NCI-H1694 treated with DMSO at 0.1 percent for 48 hours (cell line): Measurements from ENCODE around the gene UGGT2.
"Not testable (repeated sequence)": the region's sequence is repeated elsewhere in the genome, so short reads cannot be mapped to it uniquely, and the experiment has no call there.

ENCODE experiments used
- DNase-seq: peaks from one replicate; lab custom pipeline; 2025; lab: John Stamatoyannopoulos, UW

The UGGT2 gene

DNA sequence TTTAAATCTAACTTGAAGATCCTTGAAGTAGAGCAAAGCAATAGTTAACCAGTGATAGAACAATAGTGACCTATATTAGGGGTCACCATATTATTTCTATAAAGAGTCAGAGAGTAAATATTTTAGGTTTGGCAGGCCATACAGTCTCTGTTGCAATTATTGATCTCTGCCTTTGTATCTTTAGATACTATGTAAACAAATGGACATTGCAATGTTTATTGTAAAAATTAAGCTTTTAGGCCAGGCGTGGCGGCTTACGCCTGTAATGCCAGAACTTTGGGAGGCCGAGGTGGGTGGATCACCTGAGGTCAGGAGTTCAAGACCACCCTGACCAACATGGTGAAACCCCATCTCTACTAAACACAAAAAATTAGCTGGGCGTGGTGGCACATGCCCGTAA is 80.5 kb downstream of the UGGT2 start:
- DNase-seq, result not testable (repeated sequence)

DNA sequence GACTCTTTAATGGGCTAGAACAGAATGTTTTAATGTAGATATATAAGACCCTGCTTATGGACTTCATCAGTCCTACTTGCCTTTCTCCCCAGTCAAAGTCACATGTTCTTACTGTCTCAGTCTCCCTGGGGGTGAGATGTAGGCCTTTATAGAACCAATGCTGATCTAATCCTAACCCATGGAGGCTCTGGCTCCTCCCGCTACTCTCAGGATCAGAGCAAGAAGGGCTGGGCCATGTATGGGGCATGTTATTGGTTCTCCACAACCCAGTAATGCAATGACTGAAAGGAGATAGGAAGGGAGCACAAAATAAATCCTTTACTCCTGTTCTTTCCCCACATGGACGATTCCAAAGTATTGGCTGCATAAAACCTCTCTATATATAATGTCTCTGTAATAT is 82.3 kb downstream of the UGGT2 start:
- DNase-seq, result no peak

DNA sequence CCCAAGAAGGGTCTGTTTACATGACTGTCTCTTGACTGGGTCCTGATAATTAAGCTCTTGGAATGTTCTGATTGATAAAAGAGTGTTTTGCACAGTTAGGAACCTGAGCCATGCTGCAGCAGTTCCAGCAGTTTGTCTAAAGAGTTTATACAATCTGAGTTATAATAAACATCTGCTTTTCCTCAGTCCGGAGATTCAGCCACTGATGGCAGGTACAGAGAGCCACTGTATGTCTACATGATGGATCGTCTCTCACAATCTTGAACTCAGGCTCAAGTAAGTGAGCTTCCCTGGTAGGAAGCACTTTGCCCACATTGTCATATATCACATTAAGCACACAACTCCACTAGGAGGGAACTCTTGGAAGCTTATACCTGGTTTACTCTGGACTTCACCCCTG is 84.3 kb downstream of the UGGT2 start:
- DNase-seq, result no peak

DNA sequence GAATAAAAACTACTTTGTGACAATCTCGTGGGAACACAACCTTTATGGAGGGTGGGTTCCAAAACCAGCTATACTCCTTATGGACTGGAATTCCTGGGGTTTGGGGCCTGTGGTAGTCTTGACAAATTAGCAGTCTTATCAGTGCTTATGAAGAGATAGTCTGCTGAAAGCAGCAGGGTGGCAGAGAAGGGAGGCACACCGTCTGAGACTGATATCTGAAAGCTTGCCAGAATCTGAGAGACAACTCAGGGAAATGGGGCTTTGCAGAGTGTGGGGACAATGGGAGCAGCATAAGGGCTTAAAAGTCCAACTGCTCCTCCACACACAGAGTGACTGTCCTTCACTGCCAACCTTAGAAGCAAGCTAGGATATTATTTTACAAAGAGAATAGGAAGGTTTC is 95.9 kb downstream of the UGGT2 start:
- no peak for DNase-seq

DNA sequence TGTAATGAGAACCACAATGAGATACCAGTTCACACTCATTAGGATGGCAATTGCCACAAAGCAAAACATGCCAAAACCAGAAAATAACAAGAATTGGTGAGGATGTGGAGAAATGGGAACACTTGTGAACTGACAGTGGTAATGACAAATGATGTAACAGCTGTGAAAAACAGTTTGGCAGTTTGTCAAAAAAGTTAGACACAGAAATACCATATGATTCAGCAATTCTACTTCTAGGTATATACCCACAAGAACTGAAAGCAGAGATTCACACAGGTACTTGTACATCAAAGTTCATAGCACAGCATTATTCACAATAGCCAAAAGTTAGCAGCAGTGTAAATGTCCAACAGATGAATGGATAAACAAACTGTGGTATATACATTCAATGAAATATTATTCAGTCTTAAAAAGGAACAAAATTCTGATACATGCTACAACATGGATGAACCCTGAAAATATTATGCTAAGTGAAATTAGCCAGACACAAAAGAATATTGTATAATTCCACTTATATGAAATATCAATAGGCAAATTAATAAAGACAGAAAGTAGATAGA is 96.5 kb downstream of the UGGT2 start:
- no peak for DNase-seq

DNA sequence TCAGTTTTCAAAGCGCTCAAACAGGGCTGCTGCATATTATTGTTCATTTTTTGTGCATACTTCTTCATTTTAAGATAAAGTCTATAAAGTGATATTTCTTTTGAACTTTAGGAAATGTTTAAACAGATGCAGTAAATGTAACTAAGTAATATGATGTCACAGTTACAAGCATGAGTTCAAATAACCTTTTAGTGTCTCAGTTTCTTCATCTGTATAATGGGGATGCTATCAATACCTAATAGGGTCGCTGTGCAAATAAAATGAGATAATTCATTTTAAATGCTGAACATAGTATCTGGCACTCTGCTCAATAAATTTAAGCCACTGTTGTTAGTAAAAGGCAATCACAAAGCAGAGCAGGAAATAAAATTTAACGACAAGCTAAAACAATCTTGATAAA is 97.5 kb downstream of the UGGT2 start:
- DNase-seq, result no peak

DNA sequence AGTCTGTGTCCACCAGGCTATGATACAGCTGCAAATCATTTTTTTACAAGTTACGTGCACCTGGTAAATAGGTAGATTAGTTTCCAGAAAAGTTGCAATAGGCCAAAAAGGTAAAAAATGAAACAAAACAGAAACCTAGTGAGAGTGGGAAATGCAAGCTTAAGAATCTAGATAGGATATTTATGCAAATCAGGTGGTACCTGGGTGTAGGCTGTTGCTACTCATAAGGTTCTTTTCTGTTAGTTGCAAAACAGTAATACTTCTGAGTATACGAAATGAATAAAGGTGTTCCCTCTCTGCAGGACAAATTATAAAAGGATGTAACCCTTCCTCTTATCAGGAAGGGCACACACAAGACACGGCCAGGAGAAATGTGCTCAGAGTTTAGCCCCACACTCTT is 97.9 kb downstream of the UGGT2 start:
- no peak for DNase-seq

DNA sequence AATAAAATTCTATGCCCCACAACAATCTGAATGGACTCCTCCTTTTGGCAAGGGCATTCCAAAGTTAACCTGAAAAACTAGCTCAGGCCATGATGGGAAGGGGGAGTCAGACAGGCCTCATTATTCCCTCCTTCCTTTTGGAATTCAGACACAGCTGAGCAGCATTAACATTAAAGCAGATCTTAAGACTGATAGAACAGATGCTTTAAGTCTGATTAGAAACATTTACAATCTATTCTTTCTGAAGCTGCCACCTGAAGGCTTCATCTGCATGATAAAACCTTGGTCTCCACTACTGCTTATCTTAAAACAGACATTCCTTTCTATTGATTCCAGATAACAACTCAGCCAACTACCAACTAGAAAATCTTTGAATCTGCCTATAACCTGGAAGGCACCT is 98.9 kb downstream of the UGGT2 start:
- no peak for DNase-seq

DNA sequence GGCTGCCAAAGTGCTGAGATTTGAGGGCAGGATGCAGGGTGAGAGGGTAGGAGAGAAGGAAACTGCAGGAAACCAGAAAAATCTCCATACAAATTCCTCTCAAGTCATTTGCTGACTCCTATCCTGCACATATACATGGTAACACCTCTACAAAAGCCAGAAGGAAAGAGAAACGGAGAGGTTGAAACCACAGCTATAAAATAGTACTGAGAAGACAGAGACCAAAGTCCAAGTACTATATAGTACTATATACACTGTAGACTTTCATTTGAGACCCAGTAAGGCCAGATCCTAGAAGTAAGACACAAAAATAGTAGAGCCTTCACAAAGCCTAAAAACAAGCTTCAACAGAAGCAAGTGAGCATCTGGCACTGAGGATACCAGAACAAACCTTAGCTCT is 103.1 kb downstream of the UGGT2 start:
- no peak for DNase-seq

DNA sequence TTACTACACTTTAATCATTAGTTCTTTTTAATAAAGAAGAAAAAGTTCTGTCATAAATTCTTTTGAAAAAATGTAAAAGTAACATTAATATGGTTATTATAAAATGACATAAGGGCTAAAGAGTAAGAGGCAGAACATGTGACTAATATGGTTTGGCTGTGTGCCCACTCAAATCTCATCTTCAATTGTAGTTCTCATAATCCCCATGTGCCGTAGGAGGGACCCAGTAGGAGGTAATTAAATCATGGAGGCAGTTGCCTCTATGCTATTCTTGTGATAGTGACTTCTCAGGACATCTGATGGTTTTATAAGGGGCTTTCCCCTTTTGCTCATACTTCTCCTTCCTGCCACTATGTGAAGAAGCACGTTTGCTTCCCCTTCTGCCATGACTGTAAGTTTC is 104.5 kb downstream of the UGGT2 start:
- peak; percentile 5 for DNase-seq

DNA sequence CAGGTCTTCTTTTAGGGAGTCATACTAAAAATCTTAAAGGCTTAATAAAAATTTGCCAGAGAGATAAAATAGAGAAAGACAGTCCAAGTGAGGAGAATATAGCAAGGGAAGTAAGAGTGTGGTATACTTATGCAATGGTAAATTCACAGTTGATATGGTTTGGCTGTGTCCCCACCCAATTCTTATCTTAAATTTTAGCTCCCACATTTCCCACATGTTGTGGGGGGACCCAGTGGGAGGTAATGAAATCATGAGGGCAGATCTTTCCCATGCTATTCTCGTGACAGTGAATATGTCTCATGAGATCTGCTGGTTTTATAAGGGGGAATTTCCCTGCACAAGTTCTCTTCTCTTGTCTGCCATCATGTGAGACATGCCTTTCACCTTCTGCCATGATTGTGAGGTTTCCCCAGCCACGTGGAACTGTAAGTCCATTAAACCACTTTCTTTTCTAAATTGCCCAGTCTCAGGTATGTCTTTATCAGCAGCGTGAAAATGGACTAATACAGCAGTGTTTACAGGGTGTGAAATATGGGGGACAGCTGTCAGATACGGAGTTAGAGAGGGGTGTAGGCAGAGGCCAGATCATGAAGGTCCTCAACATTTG is 115.4 kb downstream of the UGGT2 start:
- no peak for DNase-seq

DNA sequence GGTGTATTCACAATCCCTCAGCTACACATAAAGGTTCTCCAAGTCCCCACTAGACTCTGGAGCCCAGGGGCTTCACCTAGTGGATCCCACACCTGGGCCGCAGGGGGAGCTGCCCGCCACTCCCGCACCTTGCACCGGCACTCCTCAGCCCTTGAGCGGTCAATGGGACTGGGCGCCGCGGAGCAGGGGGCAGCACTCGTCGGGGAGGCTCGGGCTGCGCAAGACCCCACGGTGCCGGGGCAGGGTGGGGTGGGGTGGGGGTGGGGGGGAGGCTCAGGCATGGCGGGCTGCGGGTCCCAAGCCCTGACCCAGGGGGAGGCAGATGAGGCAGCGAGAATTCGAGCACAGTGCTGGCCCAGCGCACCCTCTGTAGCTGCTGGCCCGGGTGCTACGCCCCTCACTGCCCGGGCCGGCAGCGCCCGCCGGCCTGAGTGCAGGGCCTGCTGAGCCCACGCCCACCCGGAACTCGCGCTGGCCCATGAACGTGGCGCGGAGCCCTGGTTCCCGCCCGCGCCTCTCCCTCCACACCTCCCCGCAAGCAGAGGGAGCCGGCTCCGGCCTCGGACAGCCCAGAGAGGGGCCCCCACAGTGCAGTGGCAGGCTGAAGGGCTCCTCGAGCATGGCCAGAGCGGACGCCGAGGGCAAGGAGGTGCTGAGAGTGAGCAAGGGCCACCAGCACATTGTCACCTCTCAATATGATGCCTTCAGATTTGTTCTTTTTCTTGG is 121.7 kb downstream of the UGGT2 start:
- DNase-seq, result no peak

DNA sequence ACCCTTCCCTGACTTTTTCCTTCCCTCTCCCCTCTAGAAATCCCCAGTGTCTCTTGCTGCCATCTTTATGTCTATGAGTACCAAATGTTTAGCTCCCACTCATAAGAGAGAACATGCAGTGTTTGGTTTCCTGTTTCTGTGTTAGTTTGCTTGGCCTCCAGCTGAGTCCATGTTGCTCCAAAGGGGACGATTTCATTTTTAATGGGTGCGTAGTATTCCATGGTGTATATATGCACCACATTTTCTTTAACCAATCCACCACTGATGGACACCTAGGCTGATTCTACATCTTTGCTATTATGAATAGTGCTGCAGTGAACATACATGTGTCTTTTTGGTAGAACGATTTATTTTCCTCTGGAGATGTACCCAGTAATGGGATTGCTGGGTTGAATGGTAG is 123.8 kb downstream of the UGGT2 start:
- no peak for DNase-seq

DNA sequence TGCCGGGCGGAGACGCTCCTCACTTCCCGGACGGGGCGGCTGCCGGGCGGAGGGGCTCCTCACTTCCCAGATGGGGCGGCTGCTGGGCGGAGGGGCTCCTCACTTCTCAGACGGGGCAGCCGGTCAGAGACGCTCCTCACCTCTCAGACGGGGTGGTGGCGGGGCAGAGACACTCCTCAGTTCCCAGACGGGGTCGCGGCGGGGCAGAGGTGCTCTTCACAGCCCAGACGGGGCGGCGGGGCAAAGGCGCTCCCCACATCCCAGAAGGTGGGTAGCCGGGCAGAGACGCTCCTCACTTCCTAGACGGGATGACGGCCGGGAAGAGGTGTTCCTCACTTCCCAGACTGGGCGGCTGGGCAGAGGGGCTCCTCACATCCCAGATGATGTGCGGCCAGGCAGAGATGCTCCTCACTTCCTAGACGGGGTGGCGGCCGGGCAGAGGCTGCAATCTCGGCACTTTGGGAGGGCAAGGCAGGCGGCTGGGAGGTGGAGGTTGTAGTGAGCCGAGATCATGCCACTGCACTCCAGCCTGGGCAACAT is 124.8 kb downstream of the UGGT2 start:
- not testable (repeated sequence) for DNase-seq

DNA sequence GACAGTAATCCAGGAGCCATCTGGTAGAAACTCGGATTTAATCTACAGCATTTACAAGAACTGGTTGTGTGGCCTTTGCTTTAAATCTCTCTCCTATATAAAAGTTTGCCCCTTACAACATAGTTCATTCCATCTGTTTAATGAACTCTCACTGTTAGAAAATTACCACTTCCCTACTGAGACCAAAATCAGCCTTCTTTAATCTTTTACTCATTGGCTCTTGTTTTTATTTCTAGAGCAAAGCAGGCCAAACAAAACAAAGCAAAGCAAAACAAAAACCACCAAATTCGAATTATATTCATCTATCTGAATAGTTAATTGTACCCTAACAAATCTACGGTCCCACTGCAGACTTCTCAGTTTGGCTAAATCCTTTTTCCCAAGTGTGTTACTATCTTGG is 127.0 kb downstream of the UGGT2 start:
- no peak for DNase-seq

DNA sequence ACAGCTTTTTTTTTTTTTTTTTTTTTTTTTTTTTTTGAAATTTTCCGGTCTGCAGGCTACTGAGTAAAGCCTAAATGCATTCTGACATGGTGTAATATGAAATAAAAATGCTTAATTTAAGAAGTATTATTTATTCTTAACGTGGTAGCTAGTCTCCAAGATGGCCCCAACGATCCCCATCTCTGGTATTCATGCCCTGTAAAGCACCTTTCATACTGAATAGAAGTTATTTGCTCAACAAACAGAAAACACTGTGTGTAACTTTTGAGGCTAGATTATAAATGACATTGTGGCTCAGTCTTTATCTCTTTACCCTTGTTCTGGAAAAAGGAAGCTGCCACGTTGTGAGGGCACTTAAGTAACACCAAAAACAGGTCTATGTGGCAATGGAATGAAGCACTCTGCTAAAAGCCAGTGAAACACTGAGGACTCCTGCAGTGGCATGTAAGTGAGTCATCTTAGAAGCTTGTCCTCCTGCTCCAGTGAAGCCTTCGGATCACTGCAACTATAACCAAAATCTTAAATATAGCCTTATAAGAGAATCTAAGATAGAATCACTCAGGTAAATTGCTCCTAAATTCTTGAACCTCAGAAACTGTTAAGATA is 128.7 kb downstream of the UGGT2 start:
- no peak for DNase-seq

DNA sequence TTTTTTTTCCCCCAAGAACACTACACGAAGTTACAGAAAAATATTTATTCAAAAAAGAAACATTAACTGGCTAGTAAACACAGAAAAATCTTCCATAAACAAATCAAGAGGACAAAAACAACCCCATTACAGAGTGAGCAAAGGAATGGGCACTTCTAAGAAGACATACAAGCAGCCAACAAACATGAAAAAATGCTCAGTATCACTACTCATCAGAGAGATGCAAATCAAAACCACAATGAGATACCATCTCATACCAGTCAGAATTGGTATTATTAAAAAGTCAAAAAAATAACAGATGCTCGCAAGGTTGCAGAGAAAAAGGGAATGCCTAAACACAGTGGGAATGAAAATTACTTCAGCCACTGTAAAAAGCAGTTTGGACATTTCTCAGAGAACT is 131.7 kb downstream of the UGGT2 start:
- no peak for DNase-seq

DNA sequence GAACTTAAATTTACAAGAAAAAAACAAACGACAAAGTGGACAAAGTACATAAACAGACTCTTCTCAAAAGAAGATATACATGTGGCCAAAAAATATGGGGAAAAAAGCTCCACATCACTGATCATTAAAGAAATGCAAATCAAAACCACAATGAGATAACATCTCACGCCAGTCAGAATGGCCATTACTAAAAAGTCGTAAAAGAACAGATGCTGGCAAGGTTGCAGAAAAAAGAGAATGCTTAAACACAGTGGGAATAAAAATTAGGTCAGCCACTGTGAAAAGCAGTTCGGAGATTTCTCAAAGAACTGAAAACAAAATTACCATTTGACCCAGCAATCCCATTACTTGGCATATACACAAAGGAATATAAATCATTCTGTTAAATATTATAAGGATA is 132.7 kb downstream of the UGGT2 start:
- no peak for DNase-seq

DNA sequence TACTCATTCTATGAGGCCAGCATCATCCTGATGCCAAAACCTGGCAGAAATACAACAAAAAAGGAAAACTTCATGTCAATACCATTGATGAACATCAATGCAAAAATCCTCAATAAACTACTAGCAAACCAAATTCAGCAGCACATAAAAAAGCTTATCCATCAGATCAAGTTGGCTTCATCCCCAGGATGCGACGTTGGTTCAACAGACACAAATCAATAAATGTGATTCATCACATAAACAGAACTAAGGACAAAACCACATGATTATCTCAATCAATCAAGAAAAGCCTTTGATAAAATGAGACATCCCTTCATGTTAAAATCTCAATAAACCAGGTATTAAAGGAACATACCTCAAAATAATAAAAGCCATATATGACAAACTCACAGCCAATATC is 134.3 kb downstream of the UGGT2 start:
- DNase-seq, result no peak

DNA sequence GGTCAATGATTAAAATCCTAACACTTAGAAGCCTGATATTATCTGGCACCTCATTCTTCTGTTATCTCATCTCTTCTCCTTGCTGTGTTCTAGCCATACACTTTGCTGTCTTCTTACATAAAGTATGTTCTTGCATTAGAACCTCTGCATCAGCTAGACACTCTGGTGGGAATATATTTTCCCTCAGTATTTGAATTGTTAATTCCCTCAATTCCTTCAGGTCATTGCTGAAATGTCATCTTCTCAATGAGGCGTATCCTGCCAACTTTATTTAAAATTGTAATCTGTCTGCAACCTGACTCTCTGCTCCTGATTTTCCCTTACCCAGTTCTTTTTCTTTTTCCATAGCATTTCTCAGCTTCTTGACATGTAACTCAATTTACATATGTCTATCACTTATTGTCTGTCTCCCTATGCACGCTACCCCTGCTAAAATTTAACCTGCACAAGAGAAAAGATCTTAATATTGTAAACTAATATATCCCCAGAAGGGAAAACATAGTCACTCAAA is 138.2 kb downstream of the UGGT2 start:
- no peak for DNase-seq

DNA sequence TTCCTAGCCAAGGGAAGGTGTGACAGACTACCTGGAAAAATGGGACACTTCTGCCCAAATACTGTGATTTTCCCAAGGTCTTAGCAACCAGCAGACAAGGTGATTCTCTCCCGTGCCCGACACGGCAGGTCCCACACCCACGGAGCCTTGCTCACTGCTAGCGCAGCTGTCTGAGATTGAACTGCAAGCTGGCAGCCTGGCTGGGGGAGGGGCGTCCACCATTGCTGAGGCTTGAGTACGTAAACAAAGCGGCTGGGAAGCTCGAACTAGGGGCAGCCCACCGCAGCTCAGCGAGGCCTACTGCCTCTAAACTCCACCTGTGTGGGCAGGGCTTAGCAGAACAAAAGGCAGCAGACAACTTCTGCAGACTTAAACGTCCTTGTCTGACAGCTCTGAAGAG is 146.2 kb downstream of the UGGT2 start:
- no peak for DNase-seq

DNA sequence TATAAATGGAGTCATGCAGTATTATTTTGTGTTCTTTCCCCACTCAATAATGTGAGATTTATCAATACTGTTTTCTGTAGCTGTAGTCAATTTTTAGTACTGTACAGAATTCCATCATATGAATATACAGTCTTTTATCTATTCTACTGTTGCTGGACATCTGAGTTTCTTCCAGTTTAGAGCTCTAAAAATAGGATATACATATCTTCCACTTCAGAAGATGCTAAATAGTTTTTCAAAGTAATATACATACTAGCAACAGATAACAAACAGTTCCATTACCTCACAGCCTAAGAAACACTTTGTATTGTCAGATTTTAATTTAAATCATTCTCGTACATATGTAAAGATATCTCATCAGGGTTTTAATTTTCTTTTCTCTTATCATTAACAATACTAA is 149.6 kb downstream of the UGGT2 start:
- DNase-seq, result no peak

DNA sequence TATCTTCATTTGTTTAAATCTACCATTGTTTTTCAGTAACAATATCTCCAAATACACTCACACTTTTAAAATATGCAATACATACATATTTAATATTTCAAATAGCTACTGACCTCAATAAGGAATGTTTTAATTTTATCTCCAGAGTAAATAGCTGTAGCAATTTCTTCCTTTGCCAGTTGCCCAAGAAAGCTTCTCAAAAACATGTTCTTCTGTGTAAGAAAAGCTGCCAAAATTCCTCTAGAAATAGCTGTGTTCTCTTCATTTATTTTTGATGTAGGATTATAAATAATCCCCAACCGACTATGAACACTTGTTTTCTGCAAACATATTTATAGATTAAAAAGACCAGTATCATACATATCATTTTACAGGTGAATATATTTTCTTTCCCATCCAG is 150.5 kb downstream of the UGGT2 start:
- no peak for DNase-seq
